Astrocyte of the spinal cord (primary cell): ENCODE data around the gene ENO2.
A peak's percentile ranks its signal among the peaks of the same experiment; 100 is the strongest.

Experiments used
- DNase-seq: peaks from one replicate; pipeline ENCODE4 v3.0.0; 2011; ENCODE audit warnings: low read depth, low spot score
- H3K4me3 ChIP-seq: 2 replicates; pipeline ENCODE4 v1.5.1; 2011; ENCODE audit warnings: low read depth, mild to moderate bottlenecking, low read length, moderate library complexity
- in situ Hi-C: cut with HindIII; loops from 2 replicates; pipeline ENCODE4 v1.10.0; 2017; ENCODE audit warnings: low sequenced_read_pairs
- TF ChIP-seq, protein P1 (sequence below): IDR thresholded peaks from 2 replicates; pipeline ENCODE4 v1.5.1; 2012; ENCODE audit warnings: low read depth, mild to moderate bottlenecking, low read length, inconsistent platforms

ENO2 gene

DNA sequence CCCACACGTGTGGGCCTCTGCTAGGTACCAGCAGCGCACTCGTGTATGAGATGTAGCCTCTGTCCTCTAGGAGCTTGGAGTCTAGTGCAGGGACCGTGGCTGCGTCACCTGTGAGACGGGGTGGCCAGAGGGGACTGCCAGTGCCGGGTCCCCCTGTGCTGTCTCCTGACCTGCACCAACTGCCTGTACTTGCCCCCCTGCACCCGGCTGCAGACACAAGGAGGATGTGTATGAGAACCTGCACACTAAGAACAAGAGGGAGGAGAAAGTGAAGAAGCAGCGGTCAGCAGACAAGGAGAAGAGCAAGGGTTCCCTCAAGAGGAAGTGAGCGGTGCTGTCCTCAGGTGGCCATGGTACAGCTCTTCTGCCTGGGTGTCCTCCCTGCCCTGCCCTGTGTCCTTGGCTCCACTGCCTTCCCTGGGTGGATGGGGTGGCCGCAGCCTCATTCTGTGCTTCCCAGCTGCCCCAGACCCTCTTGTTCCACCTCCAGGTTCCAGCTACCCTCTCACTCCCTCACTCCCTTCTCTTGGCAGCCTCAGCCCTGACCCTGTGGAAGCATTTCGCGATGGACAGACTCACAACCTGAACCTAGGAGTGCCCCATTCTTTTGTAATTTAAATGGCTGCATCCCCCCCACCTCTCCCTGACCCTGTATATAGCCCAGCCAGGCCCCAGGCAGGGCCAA lies 46.4 kb downstream of the ENO2 start:
- peak; percentile 28 for DNase-seq
- in situ Hi-C loops: no loop called here
- TF ChIP-seq, protein P1, sequence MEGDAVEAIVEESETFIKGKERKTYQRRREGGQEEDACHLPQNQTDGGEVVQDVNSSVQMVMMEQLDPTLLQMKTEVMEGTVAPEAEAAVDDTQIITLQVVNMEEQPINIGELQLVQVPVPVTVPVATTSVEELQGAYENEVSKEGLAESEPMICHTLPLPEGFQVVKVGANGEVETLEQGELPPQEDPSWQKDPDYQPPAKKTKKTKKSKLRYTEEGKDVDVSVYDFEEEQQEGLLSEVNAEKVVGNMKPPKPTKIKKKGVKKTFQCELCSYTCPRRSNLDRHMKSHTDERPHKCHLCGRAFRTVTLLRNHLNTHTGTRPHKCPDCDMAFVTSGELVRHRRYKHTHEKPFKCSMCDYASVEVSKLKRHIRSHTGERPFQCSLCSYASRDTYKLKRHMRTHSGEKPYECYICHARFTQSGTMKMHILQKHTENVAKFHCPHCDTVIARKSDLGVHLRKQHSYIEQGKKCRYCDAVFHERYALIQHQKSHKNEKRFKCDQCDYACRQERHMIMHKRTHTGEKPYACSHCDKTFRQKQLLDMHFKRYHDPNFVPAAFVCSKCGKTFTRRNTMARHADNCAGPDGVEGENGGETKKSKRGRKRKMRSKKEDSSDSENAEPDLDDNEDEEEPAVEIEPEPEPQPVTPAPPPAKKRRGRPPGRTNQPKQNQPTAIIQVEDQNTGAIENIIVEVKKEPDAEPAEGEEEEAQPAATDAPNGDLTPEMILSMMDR: peak; percentile 43
- H3K4me3 ChIP-seq: no peak overlapping the region

DNA sequence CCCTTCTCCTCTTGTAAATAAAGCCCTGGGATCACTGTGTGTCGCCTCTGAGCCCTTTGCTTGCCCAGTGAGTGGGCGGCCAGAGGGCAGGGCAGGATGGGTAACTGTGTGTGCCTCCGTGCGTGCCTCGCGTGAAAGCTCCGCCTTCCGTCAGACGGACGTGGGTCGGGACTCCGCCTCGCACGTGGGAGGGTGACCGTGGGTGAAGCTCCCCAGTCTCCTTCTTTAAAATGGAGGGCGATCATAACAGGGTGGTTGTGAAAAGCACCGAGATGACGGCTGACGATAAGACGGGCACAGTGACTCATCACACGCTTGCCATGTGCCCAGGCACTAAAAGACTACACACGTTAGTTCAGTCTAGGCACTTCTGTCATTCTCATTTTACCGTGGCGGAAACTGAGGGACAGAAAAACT lies 46.9 kb downstream of the ENO2 start:
- H3K4me3 ChIP-seq: no peak overlapping the region
- TF ChIP-seq, protein P1: no peak
- in situ Hi-C loops: no loop called here
- DNase-seq: no peak

DNA sequence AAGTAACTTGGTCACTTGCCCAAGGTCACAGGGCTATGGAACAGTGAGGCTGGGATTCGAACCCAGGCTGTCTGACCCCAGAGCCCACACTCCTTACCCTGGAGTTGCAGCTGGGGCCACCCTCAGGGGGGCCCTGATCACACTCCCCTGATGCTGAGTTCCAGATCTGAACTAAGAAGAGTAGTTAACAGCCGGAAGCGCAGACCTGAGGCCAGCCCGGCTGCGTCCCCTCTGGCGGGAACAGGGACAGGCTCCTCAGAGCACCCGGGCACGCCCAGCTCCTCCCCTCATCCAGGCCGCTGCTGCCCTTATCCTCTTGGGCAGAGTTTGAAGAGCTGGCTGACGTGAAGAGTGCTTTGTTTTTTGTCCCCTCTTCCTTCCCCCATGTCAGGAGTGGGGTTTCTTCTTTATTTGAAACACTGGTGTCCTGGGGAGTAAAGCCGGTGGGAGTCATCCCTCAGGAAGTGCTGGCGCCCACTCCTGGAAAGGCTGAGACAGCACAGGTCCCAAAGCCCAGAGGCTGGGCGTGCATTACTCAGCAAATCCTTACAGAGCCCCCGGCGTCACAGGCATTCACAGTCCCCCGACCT lies 47.4 kb downstream of the ENO2 start:
- DNase-seq: peak; percentile 79
- in situ Hi-C loops: no loop called here
- H3K4me3 ChIP-seq: no peak overlapping the region
- TF ChIP-seq, protein P1: peak; percentile 72

DNA sequence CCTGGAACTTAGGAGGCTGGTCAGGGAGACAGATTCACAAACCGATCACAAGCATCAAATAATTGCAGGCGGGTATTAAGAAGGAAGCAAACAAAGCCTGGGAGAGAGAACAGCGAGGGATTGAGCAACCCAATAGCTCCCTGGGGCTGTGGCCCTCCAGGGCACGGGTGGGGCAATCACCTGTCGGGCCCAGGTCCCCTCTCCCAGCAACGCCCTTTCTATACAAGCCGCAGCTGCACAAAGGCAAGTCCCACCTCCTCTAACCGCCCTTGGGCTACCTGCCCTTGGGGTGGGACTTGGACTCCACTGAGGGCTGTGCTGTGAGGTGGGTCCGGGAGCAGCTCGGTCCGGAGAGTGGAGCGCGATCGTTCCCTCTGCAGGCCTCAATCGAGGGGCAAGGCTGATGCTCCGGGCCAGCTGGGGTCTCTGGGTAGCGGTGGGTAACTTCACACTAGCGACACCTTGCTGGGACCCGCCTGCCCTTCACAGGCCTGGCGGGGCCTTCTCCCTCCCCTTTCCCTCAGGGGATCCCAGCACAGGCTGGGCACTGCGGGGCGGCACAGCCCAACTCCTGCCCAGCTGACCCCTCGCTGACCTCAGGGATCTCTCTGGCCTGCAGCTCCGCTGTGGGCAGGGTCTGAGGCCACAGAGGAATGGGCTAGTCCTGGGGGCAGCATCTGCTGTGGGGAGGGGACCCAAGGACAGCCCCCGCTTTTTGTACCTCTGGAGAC lies 48.1 kb downstream of the ENO2 start:
- TF ChIP-seq, protein P1: no peak
- in situ Hi-C loops: no loop called here
- DNase-seq: no peak
- no peak overlapping the region for H3K4me3 ChIP-seq

DNA sequence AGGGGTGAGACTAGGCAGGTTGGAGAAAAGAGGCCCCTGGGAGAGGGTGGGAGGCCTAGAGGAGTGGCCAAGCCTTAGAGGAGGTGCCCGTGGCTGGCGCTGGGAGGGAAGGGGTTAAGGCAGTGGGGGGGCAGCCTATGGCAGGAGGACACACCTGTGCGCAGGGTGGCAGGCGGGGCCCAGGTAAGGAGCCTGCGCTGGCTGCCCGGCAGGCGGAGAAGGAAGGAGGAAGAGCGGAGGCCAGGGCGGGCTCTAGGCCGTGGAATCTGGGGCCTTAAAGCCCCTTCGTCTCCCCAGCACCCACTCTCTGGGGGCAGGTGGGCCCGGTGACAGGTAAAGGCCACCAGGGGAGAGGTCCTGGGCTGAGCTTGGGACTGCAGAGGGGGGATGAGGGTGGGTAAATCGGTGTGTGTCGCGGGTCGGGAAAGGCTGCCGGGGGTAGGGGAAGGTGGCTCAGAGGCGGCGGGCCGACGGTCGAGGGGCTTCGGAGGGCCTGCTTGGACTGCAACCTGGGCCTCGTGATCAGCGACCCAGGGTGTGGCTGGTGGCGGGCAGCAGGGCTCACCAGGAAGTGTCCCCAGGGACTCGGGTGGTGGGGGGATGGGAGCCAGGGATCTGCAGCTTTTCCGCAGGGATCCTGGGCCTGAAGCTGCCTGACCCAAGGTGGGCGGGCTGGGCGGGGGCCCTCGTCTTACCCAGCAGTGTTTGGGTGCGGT lies 48.8 kb downstream of the ENO2 start:
- no peak overlapping the region for H3K4me3 ChIP-seq
- no peak for DNase-seq
- in situ Hi-C loops: no loop called here
- TF ChIP-seq, protein P1: no peak

DNA sequence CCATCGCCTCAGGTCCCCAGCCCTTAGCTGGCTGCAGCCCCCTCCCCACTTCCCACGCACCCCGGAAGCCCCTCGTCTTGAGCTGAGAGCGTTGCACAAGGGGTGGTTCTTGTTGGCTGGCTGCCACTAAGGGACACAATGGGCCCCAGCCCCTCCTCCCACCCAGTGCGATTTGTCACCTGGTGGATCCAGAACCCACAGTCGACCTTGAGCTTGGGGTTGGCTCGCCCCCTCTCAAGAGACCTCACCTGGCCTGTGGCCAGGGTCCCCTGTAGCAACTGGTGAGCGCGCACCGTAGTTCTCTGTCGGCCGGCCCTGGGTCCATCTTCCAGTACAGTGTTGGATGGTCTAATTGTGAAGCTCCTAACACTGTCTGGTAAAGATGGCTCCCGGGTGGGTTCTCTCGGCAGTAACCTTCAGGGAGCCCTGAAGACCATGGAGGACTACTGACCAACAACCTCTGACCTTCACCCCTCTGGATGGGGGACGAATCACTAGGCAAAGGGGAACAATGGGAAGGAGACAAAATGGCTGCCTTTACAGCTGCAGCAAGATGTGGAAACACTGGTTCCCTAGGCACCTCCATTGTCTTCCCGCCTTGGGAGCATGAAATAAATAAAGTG lies 49.5 kb downstream of the ENO2 start:
- in situ Hi-C loops: no loop called here
- TF ChIP-seq, protein P1: no peak
- no peak for DNase-seq
- H3K4me3 ChIP-seq: no peak overlapping the region
